IPS DF 4.7 (cell line): ENCODE measurements around the gene CATSPER3.

Source experiments
- DNase-seq: peaks from one replicate; pipeline ENCODE4 v3.0.0-alpha.2; 2013; ENCODE audit warnings: low spot score; ENCODE audit errors: extremely low read depth

CATSPER3 gene

GRCh38 chr5:135010502-135011354 lies 43.0 kb downstream of the CATSPER3 start:
- no peak for DNase-seq

GRCh38 chr5:135011355-135012032 lies 43.8 kb downstream of the CATSPER3 start:
- no peak for DNase-seq

- DNase-seq = no peak
Observed at GRCh38 chr5:135012033-135012588, 44.4 kb downstream of the CATSPER3 start.

GRCh38 chr5:135012951-135013391 lies 45.3 kb downstream of the CATSPER3 start:
- DNase-seq = no peak

- no peak for DNase-seq
Observed at GRCh38 chr5:135013445-135013844, 45.7 kb downstream of the CATSPER3 start.

GRCh38 chr5:135013947-135014570 lies 46.4 kb downstream of the CATSPER3 start:
- DNase-seq = no peak

GRCh38 chr5:135015942-135016341 lies 48.2 kb downstream of the CATSPER3 start:
- DNase-seq = no peak

GRCh38 chr5:135016861-135017290 lies 49.2 kb downstream of the CATSPER3 start:
- DNase-seq = no peak

GRCh38 chr5:135018457-135018856 lies 50.8 kb downstream of the CATSPER3 start:
- no peak for DNase-seq

- no peak for DNase-seq
Observed at GRCh38 chr5:135019314-135019713, 51.6 kb downstream of the CATSPER3 start.

GRCh38 chr5:135020111-135020895 lies 52.6 kb downstream of the CATSPER3 start:
- DNase-seq = no peak

- no peak for DNase-seq
Observed at GRCh38 chr5:135024956-135025729, 57.4 kb downstream of the CATSPER3 start.

- no peak for DNase-seq
Observed at GRCh38 chr5:135025730-135026644, 58.3 kb downstream of the CATSPER3 start.

GRCh38 chr5:135026645-135027265 lies 59.0 kb downstream of the CATSPER3 start:
- no peak for DNase-seq

GRCh38 chr5:135027266-135027696 lies 59.6 kb downstream of the CATSPER3 start:
- DNase-seq = no peak

- DNase-seq = no peak
Observed at GRCh38 chr5:135027697-135028615, 60.2 kb downstream of the CATSPER3 start.

GRCh38 chr5:135028791-135029476 lies 61.2 kb downstream of the CATSPER3 start:
- DNase-seq = no peak
